HG02884 (cell line): Measurements from ENCODE around the gene FUNDC2.

Experiments used
- ATAC-seq: cut with Tn5 transposase; IDR thresholded peaks from one replicate; pipeline ENCODE4 v1.9.1; 2021; ENCODE audit warnings: mild to moderate bottlenecking, moderate library complexity; ENCODE audit not compliant: unreplicated experiment

FUNDC2 gene

GRCh38 chrX:155023907-155024833 is 2.5 kb upstream of the FUNDC2 start:
- ATAC-seq, result no peak

- ATAC-seq, result no peak
Measured at GRCh38 chrX:155026420-155026726, 271 bp upstream of the FUNDC2 start.

- no peak for ATAC-seq
Measured at GRCh38 chrX:155027509-155028066, 944 bp downstream of the FUNDC2 start.

GRCh38 chrX:155028129-155028528 is 1.5 kb downstream of the FUNDC2 start:
- no peak for ATAC-seq

GRCh38 chrX:155028877-155029291 is 2.2 kb downstream of the FUNDC2 start:
- ATAC-seq, result no peak

- no peak for ATAC-seq
Measured at GRCh38 chrX:155031657-155032056, 5.0 kb downstream of the FUNDC2 start.

- ATAC-seq, result no peak
Measured at GRCh38 chrX:155035688-155036087, 9.0 kb downstream of the FUNDC2 start.

GRCh38 chrX:155046129-155046810 is 19.6 kb downstream of the FUNDC2 start:
- ATAC-seq, result no peak

GRCh38 chrX:155046811-155047528 is 20.3 kb downstream of the FUNDC2 start:
- ATAC-seq, result no peak

GRCh38 chrX:155048977-155049619 is 22.5 kb downstream of the FUNDC2 start:
- no peak for ATAC-seq

- ATAC-seq, result no peak
Measured at GRCh38 chrX:155052738-155053498, 26.3 kb downstream of the FUNDC2 start.

- ATAC-seq, result no peak
Measured at GRCh38 chrX:155053656-155054055, 27.0 kb downstream of the FUNDC2 start.

GRCh38 chrX:155054255-155054654 is 27.6 kb downstream of the FUNDC2 start:
- no peak for ATAC-seq

- no peak for ATAC-seq
Measured at GRCh38 chrX:155055494-155055893, 28.9 kb downstream of the FUNDC2 start.

GRCh38 chrX:155056471-155056870 is 29.8 kb downstream of the FUNDC2 start:
- ATAC-seq, result no peak

GRCh38 chrX:155056877-155057792 is 30.5 kb downstream of the FUNDC2 start:
- ATAC-seq, result peak; percentile 54

GRCh38 chrX:155061760-155062159 is 35.1 kb downstream of the FUNDC2 start:
- no peak for ATAC-seq

GRCh38 chrX:155065035-155065734 is 38.5 kb downstream of the FUNDC2 start:
- ATAC-seq, result no peak
